Measurements from ENCODE around the gene ICOS. TPM values are rescaled to one million over a fixed set of nuclear protein-coding genes. Genes with fewer than 3 reads are reported as not detected.

The ICOS gene
- total and polyA plus RNA-seq, 2 of the 8 experiments (the other 6 are each of a cell fraction or from before 2014, with no cell fraction given) = not detected

DNA sequence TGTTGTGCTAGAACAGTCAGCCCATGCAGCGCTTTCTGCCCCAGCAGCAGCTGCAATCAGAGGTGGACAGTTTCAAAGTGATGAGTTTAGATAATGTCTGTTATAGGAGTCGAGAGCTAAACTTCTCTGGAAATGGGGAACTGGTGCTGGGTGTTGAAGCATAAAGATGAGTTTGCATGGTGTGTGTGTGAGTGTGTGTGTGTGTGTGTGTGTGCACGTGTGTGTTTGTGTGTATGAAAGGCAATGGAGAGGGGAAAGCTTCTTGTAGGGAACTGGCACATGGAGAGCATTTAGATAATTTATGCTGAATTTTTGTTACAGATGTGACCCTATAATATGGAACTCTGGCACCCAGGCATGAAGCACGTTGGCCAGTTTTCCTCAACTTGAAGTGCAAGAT, 22.7 kb downstream of the ICOS start (continued):
- TF ChIP-seq BACH1 (IDR thresholded peaks at IDR 0.05; ENCODE audit: low read length) = no peak

Data from H1 (cell line).